H9 (cell line): ENCODE data around the gene TMEM132D. TPM values are rescaled to one million over a fixed set of nuclear protein-coding genes. Genes with fewer than 3 reads are reported as not detected.

Experiments
- DNase-seq: peaks from one replicate; pipeline ENCODE4 v3.0.0-alpha.2; 2017
- H2AFZ ChIP-seq: one replicate; pipeline ENCODE4 v1.6.1; 2013; ENCODE audit warnings: mild to moderate bottlenecking, low read length, control low read depth, moderate library complexity
- H2AK5ac ChIP-seq: 2 replicates; pipeline ENCODE4 v1.6.1; 2013; ENCODE audit warnings: low read length, control low read depth, mixed read lengths; ENCODE audit not compliant: insufficient read length
- H2BK120ac ChIP-seq: one replicate; pipeline ENCODE4 v1.6.1; 2013; ENCODE audit warnings: low read depth, mild to moderate bottlenecking, low read length, control low read depth, inconsistent platforms; ENCODE audit not compliant: poor library complexity, severe bottlenecking
- H2BK12ac ChIP-seq: 2 replicates; pipeline ENCODE4 v1.6.1; 2013; ENCODE audit warnings: low read length, control low read depth, mixed read lengths, low read depth; ENCODE audit not compliant: insufficient read length
- H2BK15ac ChIP-seq: 2 replicates; pipeline ENCODE4 v1.6.1; 2013; ENCODE audit warnings: low read depth, low read length, control low read depth
- H2BK20ac ChIP-seq: one replicate; pipeline ENCODE4 v1.6.1; 2013; ENCODE audit warnings: low read depth, mild to moderate bottlenecking, low read length, control low read depth, inconsistent platforms; ENCODE audit not compliant: poor library complexity, severe bottlenecking
- H2BK5ac ChIP-seq: 2 replicates; pipeline ENCODE4 v1.6.1; 2013; ENCODE audit warnings: low read length, control low read depth, mixed read lengths; ENCODE audit not compliant: insufficient read length
- H3K14ac ChIP-seq: 2 replicates; pipeline ENCODE4 v1.6.1; 2013; ENCODE audit warnings: low read length, control low read depth; ENCODE audit not compliant: insufficient read depth
- H3K18ac ChIP-seq: 2 replicates; pipeline ENCODE4 v1.6.1; 2013; ENCODE audit warnings: low read depth, mild to moderate bottlenecking, mixed read lengths, low read length, control low read depth; ENCODE audit not compliant: insufficient read length
- H3K23ac ChIP-seq: 2 replicates; pipeline ENCODE4 v1.6.1; 2013; ENCODE audit warnings: low read length, control low read depth, mixed read lengths, low read depth; ENCODE audit not compliant: insufficient read length
- H3K23me2 ChIP-seq: 2 replicates; pipeline ENCODE4 v1.6.1; 2013; ENCODE audit warnings: low read depth, mild to moderate bottlenecking, mixed read lengths, low read length, control low read depth; ENCODE audit not compliant: insufficient read length, poor library complexity, severe bottlenecking
- H3K27ac ChIP-seq: 2 replicates; pipeline ENCODE4 v1.5.1; 2013; ENCODE audit warnings: low read length, control low read depth, mixed read lengths, low read depth; ENCODE audit not compliant: insufficient read length
- H3K27me3 ChIP-seq: 2 replicates; pipeline ENCODE4 v1.6.1; 2013; ENCODE audit warnings: low read length, control low read depth, inconsistent platforms; ENCODE audit not compliant: insufficient read depth
- H3K4ac ChIP-seq: 2 replicates; pipeline ENCODE4 v1.6.1; 2013; ENCODE audit warnings: low read depth, mild to moderate bottlenecking, control low read depth, inconsistent platforms, low read length, moderate library complexity
- H3K4me1 ChIP-seq: 2 replicates; pipeline ENCODE4 v1.6.1; 2013; ENCODE audit warnings: low read length, control low read depth, inconsistent platforms; ENCODE audit not compliant: insufficient read depth
- H3K4me2 ChIP-seq: 2 replicates; pipeline ENCODE4 v1.6.1; 2013; ENCODE audit warnings: low read length, control low read depth, mixed read lengths; ENCODE audit not compliant: insufficient read length, insufficient read depth
- H3K56ac ChIP-seq: 2 replicates; pipeline ENCODE4 v1.6.1; 2013; ENCODE audit warnings: low read depth, mild to moderate bottlenecking, mixed read lengths, low read length, control low read depth; ENCODE audit not compliant: insufficient read length
- H3K79me1 ChIP-seq: 2 replicates; pipeline ENCODE4 v1.6.1; 2013; ENCODE audit warnings: low read depth, mild to moderate bottlenecking, moderate library complexity, low read length, control low read depth, inconsistent platforms; ENCODE audit not compliant: insufficient read depth, poor library complexity, severe bottlenecking
- H3K79me2 ChIP-seq: 2 replicates; pipeline ENCODE4 v1.6.1; 2013; ENCODE audit warnings: low read length, control low read depth, inconsistent platforms; ENCODE audit not compliant: insufficient read depth
- H3K9ac ChIP-seq: 2 replicates; pipeline ENCODE4 v1.6.1; 2013; ENCODE audit warnings: low read length, control low read depth, mixed read lengths; ENCODE audit not compliant: insufficient read length; ENCODE audit errors: extremely low read depth
- H3K9me3 ChIP-seq: one replicate; pipeline ENCODE4 v1.6.1; 2013; ENCODE audit warnings: low read depth, low read length, inconsistent platforms; ENCODE audit not compliant: control insufficient read depth
- H3T11ph ChIP-seq: one replicate; pipeline ENCODE4 v1.6.1; 2013; ENCODE audit warnings: mild to moderate bottlenecking, low read length, control low read depth, inconsistent platforms
- H4K20me1 ChIP-seq: one replicate; pipeline ENCODE4 v1.6.1; 2013; ENCODE audit not compliant: control insufficient read depth, insufficient read length, insufficient read depth
- H4K5ac ChIP-seq: 2 replicates; pipeline ENCODE4 v1.6.1; 2013; ENCODE audit warnings: low read depth, mild to moderate bottlenecking, mixed read lengths, low read length, control low read depth; ENCODE audit not compliant: insufficient read length
- H4K8ac ChIP-seq: replicated peaks from 2 replicates; pipeline ENCODE4 v1.6.1; 2013; ENCODE audit warnings: low read length, control low read depth, mixed read lengths, low read depth; ENCODE audit not compliant: insufficient read length
- H4K91ac ChIP-seq: 2 replicates; pipeline ENCODE4 v1.6.1; 2013; ENCODE audit warnings: low read depth, mild to moderate bottlenecking, moderate library complexity, mixed read lengths, low read length, control low read depth; ENCODE audit not compliant: insufficient read length
- H3K27ac Mint-ChIP-seq, 3 experiments: 2 replicates in 2 of 3; 3 replicates in 1 of 3; pipeline ENCODE4 v1.8.0; 2020 to 2021; ENCODE audit warnings: mixed read lengths in 3 of 3, mild to moderate bottlenecking in 1 of 3, moderate library complexity in 1 of 3
- H3K27me3 Mint-ChIP-seq: 2 replicates; pipeline ENCODE4 v1.8.0; 2021; ENCODE audit warnings: low read depth, mild to moderate bottlenecking, moderate library complexity, mixed read lengths
- H3K36me3 Mint-ChIP-seq, 3 experiments: 2 replicates in 2 of 3; 3 replicates in 1 of 3; pipeline ENCODE4 v1.8.0; 2020 to 2021; ENCODE audit warnings: low read depth in 3 of 3, mixed read lengths in 3 of 3; ENCODE audit not compliant: insufficient read depth in 1 of 3
- H3K4me1 Mint-ChIP-seq, 2 experiments: 2 replicates each; pipeline ENCODE4 v1.8.0; 2020; ENCODE audit warnings: mixed read lengths in 2 of 2
- H3K4me3 Mint-ChIP-seq, 2 experiments: 2 replicates in 1 of 2; 3 replicates in 1 of 2; pipeline ENCODE4 v1.8.0; 2020 to 2021; ENCODE audit warnings: mild to moderate bottlenecking in 2 of 2, mixed read lengths in 2 of 2, moderate library complexity in 1 of 2
- H3K9me3 Mint-ChIP-seq, 2 experiments: 2 replicates in 1 of 2; 3 replicates in 1 of 2; pipeline ENCODE4 v1.8.0; 2020; ENCODE audit warnings: mild to moderate bottlenecking in 2 of 2, mixed read lengths in 2 of 2, moderate library complexity in 1 of 2
- WGBS: extraction: QIAGEN DNeasy Blood & Tissue Kit; methylation state at CpG from one replicate; pipeline ENCODE4 v1.1.7; 2013; ENCODE audit warnings: missing lambda C conversion rate, low lambda C conversion rate, mixed read lengths; ENCODE audit not compliant: insufficient read length; ENCODE audit errors: extremely low coverage; 5-methylcytosine and 5-hydroxymethylcytosine counted together
- total RNA-seq: library from RNA; stranded (reverse); gene quantifications from 2 replicates; pipeline ENCODE4 v1.2.1, GENCODE V29; 2021
- TF ChIP-seq, protein P1 (sequence below): fragments of 200-600 bp; sonication (generic); conservative IDR thresholded peaks from 3 replicates; pipeline ENCODE4 v1.8.0; 2021; ENCODE audit warnings: antibody characterized with exemption, mild to moderate bottlenecking

Gene TMEM132D
- total RNA-seq, 1 experiment from 2014 or later, result 6.1 TPM

DNA sequence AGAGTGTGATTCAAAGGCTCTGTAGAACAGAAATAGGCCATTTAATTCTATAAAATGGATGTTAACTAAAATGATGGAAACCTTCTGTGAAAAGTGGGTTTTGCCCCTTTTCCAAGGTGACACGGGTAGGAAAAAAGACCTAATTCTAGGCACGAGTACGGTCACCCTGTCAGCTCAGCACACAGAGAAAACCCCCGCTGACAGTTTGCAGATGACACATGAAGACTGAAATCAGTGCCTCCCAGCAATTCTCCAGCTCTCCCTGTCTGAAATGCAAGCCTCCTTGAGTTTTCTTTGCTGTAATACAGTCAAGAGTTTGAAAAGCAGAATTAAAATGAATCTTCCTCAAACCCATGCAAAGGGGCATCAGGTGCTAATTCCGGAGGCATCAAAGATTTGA is 230.0 kb downstream of the TMEM132D start:
- TF ChIP-seq, protein P1, sequence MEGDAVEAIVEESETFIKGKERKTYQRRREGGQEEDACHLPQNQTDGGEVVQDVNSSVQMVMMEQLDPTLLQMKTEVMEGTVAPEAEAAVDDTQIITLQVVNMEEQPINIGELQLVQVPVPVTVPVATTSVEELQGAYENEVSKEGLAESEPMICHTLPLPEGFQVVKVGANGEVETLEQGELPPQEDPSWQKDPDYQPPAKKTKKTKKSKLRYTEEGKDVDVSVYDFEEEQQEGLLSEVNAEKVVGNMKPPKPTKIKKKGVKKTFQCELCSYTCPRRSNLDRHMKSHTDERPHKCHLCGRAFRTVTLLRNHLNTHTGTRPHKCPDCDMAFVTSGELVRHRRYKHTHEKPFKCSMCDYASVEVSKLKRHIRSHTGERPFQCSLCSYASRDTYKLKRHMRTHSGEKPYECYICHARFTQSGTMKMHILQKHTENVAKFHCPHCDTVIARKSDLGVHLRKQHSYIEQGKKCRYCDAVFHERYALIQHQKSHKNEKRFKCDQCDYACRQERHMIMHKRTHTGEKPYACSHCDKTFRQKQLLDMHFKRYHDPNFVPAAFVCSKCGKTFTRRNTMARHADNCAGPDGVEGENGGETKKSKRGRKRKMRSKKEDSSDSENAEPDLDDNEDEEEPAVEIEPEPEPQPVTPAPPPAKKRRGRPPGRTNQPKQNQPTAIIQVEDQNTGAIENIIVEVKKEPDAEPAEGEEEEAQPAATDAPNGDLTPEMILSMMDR, result no peak
- Histone ChIP-seq H4K8ac (no peak overlapping the region), H3K27ac (no peak overlapping the region), H3K4ac (no peak overlapping the region), H3K23me2 (no peaks in the 10 kb centered on the region), H3K4me2 (no peak overlapping the region), H2BK20ac (no peak overlapping the region), H3K4me1 (no peaks in the 10 kb centered on the region), H2BK15ac (no peak overlapping the region), H2BK120ac (no peak overlapping the region), H3K27me3 (no peaks in the 10 kb centered on the region), H3T11ph (no peak overlapping the region), H3K79me1 (no peaks in the 10 kb centered on the region), H3K79me2 (no peaks in the 10 kb centered on the region), H3K14ac (no peak overlapping the region), H3K18ac (no peak overlapping the region), H2AFZ (no peak overlapping the region), H3K9ac (no peak overlapping the region), H3K9me3 (no peaks in the 10 kb centered on the region), H4K5ac (no peak overlapping the region), H4K20me1 (no peaks in the 10 kb centered on the region), H4K91ac (no peak overlapping the region), H2BK5ac (no peak overlapping the region), H2BK12ac (no peak overlapping the region), H3K56ac (no peak overlapping the region), H3K23ac (no peak overlapping the region), H2AK5ac (no peak overlapping the region)
- H3K4me3 Mint-ChIP-seq, result no peak overlapping the region
- peaks cover 9 to 17% of the 10 kb centered on the region in 2 experiments; a peak in 3 of 4 replicates for H3K4me1 Mint-ChIP-seq
- no peak for DNase-seq
- H3K27me3 Mint-ChIP-seq, result no peaks in the 10 kb centered on the region
- H3K36me3 Mint-ChIP-seq, result peaks cover 7 to 9% (median 9%) of the 10 kb centered on the region in 3 experiments; a peak in 6 of 7 replicates
- no CpG with 5 or more reads among the region's 5 CpGs for WGBS
- no peak overlapping the region for H3K27ac Mint-ChIP-seq
- peaks cover 2 to 10% of the 10 kb centered on the region in 2 experiments; a peak in 4 of 5 replicates for H3K9me3 Mint-ChIP-seq
